K562 (cell line): ENCODE measurements around the gene UBA7. TPM values are rescaled to one million over a fixed set of nuclear protein-coding genes. Genes with fewer than 3 reads are reported as not detected.
A peak's percentile ranks its signal among the peaks of the same experiment; 100 is the strongest.

Experiments used
- ATAC-seq: fragments of 200-7000 bp; cut with Tn5 transposase; 3 replicates; pipeline ENCODE4 v1.9.1; 2020; ENCODE audit warnings: moderate library complexity
- BruUV-seq: library from RNA; stranded (reverse); fragments of 400-500 nt; replicated peaks from 2 replicates; lab custom pipeline; 2021; lab: Mats Ljungman, UMichigan
- CTCF ChIA-PET: fragments of 300-600 bp; formaldehyde crosslinking; extraction: SDS; loops from one replicate; lab custom pipeline; 2021; ENCODE audit warnings: low intra/inter-chr PET ratio; lab: Yijun Ruan, JAX
- POLR2A ChIA-PET: fragments of 300-600, 350-650 bp; sonication (Branson Sonifier 250); formaldehyde crosslinking; extraction: SDS; loops from one replicate; lab custom pipeline; 2021; ENCODE audit warnings: antibody characterized with exemption, inconsistent platforms; lab: Yijun Ruan, JAX
- DNase-seq, 4 experiments: peaks; one replicate each; pipeline versions ENCODE4 v3.0.0 to v3.0.0-alpha.2; 2011 to 2018; ENCODE audit warnings: low spot score in 3 of 4, mixed read lengths in 3 of 4; ENCODE audit errors: extremely low read depth in 1 of 4
- FAIRE-seq: peaks from 2 replicates; lab custom pipeline; 2011; peaks lifted over from hg19 to GRCh38; lab: Jason Lieb, UNC
- H2AFZ ChIP-seq: 2 replicates; pipeline ENCODE4 v1.6.0; 2011; ENCODE audit warnings: low read depth, low read length, control low read depth, inconsistent platforms
- H3K27ac ChIP-seq: fragments of 200-600 bp; 3 replicates; pipeline ENCODE4 v1.8.0; 2011; ENCODE audit warnings: low read depth, mild to moderate bottlenecking, control low read depth, inconsistent platforms, low read length, moderate library complexity, mixed read lengths; ENCODE audit errors: extremely low read depth
- H3K27me3 ChIP-seq, 2 experiments: fragments of 300-600 bp in 1 of 2; 2 replicates in 1 of 2; 3 replicates in 1 of 2; pipeline versions ENCODE4 v1.6.0 to v1.8.0; 2011; ENCODE audit warnings: inconsistent platforms in 2 of 2, low read length in 2 of 2, mild to moderate bottlenecking in 1 of 2, mixed read lengths in 1 of 2, moderate library complexity in 1 of 2; ENCODE audit not compliant: control insufficient read depth in 2 of 2, insufficient read depth in 2 of 2
- H3K36me3 ChIP-seq: fragments of 300-600 bp; 3 replicates; pipeline ENCODE4 v1.8.0; 2011; ENCODE audit warnings: mild to moderate bottlenecking, low read length, inconsistent platforms; ENCODE audit not compliant: control insufficient read depth, insufficient read depth
- H3K4me1 ChIP-seq, 2 experiments: fragments of 200-600 bp in 1 of 2; replicated peaks in 1 of 2; 2 replicates in 1 of 2; 3 replicates in 1 of 2; pipeline versions ENCODE4 v1.5.1 to v1.8.0; 2011; ENCODE audit warnings: inconsistent platforms in 2 of 2, low read length in 2 of 2, mild to moderate bottlenecking in 1 of 2, mixed read lengths in 1 of 2, moderate library complexity in 1 of 2; ENCODE audit not compliant: control insufficient read depth in 2 of 2, insufficient read depth in 2 of 2
- H3K4me2 ChIP-seq: 2 replicates; pipeline ENCODE4 v1.6.1; 2011; ENCODE audit warnings: low read length, control low read depth, inconsistent platforms, mixed read lengths; ENCODE audit not compliant: insufficient read depth
- H3K4me3 ChIP-seq: fragments of 200-600 bp; sonication (generic), shearing (Covaris generic); 2 replicates; pipeline ENCODE4 v1.5.1; 2016; ENCODE audit warnings: control low read depth, inconsistent platforms
- H3K79me2 ChIP-seq: fragments of 200-600 bp; 3 replicates; pipeline ENCODE4 v1.8.0; 2011; ENCODE audit warnings: low read length, inconsistent platforms; ENCODE audit not compliant: control insufficient read depth, insufficient read depth
- H3K9ac ChIP-seq, 2 experiments: 2 replicates each; pipeline versions ENCODE4 v1.6.0 to v1.6.1; 2011; ENCODE audit warnings: low read depth in 2 of 2, low read length in 2 of 2, control low read depth in 1 of 2, inconsistent platforms in 1 of 2, mild to moderate bottlenecking in 1 of 2, mixed read lengths in 1 of 2; ENCODE audit not compliant: insufficient read depth in 1 of 2
- H3K9me1 ChIP-seq: one replicate; pipeline ENCODE4 v1.6.0; 2011; ENCODE audit warnings: inconsistent platforms, mild to moderate bottlenecking, low read length, moderate library complexity; ENCODE audit not compliant: control insufficient read depth, insufficient read depth
- H3K9me3 ChIP-seq: replicated peaks from 2 replicates; pipeline ENCODE4 v1.5.1; 2011; ENCODE audit warnings: low read depth, low read length, inconsistent platforms; ENCODE audit not compliant: control insufficient read depth, insufficient read depth
- H4K20me1 ChIP-seq: replicated peaks from 2 replicates; pipeline ENCODE4 v1.6.1; 2011; ENCODE audit warnings: low read length, inconsistent platforms, mixed read lengths; ENCODE audit not compliant: control insufficient read depth, insufficient read depth
- HNRNPK ChIP-seq: fragments of 200-400 bp; formaldehyde crosslinking; IDR thresholded peaks from one replicate; pipeline ENCODE4 v1.6.1; 2018; ENCODE audit warnings: mild to moderate bottlenecking, low read depth, low read length; ENCODE audit not compliant: poor library complexity, severe bottlenecking
- NFIC ChIP-seq: fragments of 450-650 bp; IDR thresholded peaks from 2 replicates; pipeline ENCODE4 v1.6.1; 2017; ENCODE audit warnings: mild to moderate bottlenecking, inconsistent platforms
- NR0B1 ChIP-seq: fragments of 450-650 bp; IDR thresholded peaks from one replicate; pipeline ENCODE4 v1.6.1; 2018; ENCODE audit warnings: mild to moderate bottlenecking, moderate library complexity; ENCODE audit not compliant: partially characterized antibody
- PHB ChIP-seq: fragments of 250-450 bp; sonication (Bioruptor Pico); IDR thresholded peaks from 2 replicates; pipeline ENCODE4 v1.5.0; 2021
- POLR2G ChIP-seq: fragments of 200-400 bp; formaldehyde crosslinking; IDR thresholded peaks from 2 replicates; pipeline ENCODE4 v1.6.1; 2017; ENCODE audit warnings: low read depth, mild to moderate bottlenecking, antibody characterized with exemption, low read length, moderate library complexity
- SMARCE1 ChIP-seq: fragments of 450-650 bp; IDR thresholded peaks from 2 replicates; pipeline ENCODE4 v1.7.1; 2016; ENCODE audit warnings: mild to moderate bottlenecking
- UBTF ChIP-seq, 2 experiments: IDR thresholded peaks; 2 replicates each; pipeline ENCODE4 v1.6.1; 2012; ENCODE audit warnings: improper control_type of control experiment in 2 of 2, low read depth in 2 of 2, low read length in 2 of 2, borderline replicate concordance in 1 of 2
- ZKSCAN8 ChIP-seq: fragments of 200-800 bp; sonication (Bioruptor generic); IDR thresholded peaks from 2 replicates; pipeline ENCODE4 v1.6.1; 2016; ENCODE audit warnings: missing genetic modification characterization, missing compliant biosample characterization
- ZNF263 ChIP-seq: sonication (generic); formaldehyde crosslinking; IDR thresholded peaks from 2 replicates; pipeline ENCODE4 v1.8.0; 2022; ENCODE audit warnings: mild to moderate bottlenecking, missing genetic modification reagents, borderline replicate concordance
- WGBS: fragments of 100-300 bp; shearing (Covaris generic); methylation state at CpG from one replicate; pipeline ENCODE4 v1.1.6; 2016; ENCODE audit warnings: low coverage, mixed read lengths; ENCODE audit not compliant: insufficient coverage; ENCODE audit errors: missing lambda C conversion rate; 5-methylcytosine and 5-hydroxymethylcytosine counted together
- in situ Hi-C: fragments of 300-500 bp; cut with MboI; formaldehyde crosslinking; loops from 4 replicates; pipeline ENCODE4 v1.15.0; 2018; ENCODE audit warnings: inconsistent platforms, mixed read lengths
- intact Hi-C: fragments of 100-400 bp; cut with micrococcal nuclease; formaldehyde crosslinking; loops from 2 replicates; pipeline ENCODE4 v1.14.2; 2022
- polyA plus RNA-seq, 8 experiments: library from polyadenylated mRNA; depleted of rRNA in 4 of 8; stranded (reverse) in 5 of 8; unstranded in 3 of 8; fragments of >200 nt; fragmentation: Nextera tagmentation in 2 of 8; fragmentation: Illumina TruSeq in 1 of 8; extraction: Ambion mirVana in 2 of 8; extraction: Trizol in 1 of 8; gene quantifications; 2 replicates each; pipeline versions ENCODE4 v1.2.1 to v1.2.3, GENCODE V29; 2011 to 2014; ENCODE audit warnings: inconsistent platforms in 1 of 8, missing spikeins in 1 of 8
- total RNA-seq, 7 experiments: library from RNA; depleted of rRNA in 6 of 7; stranded (reverse); fragments of >200 nt in 6 of 7; fragmentation: Illumina TruSeq in 2 of 7; extraction: Trizol in 2 of 7; gene quantifications; 2 replicates each; pipeline versions ENCODE4 v1.2.1 to v1.2.3, GENCODE V29; 2011 to 2021; ENCODE audit warnings: low replicate concordance in 1 of 7

The UBA7 gene
- total and polyA plus RNA-seq, 9 of the 15 experiments (the other 6 are each of a cell fraction or from before 2014, with no cell fraction given): 0.17 to 3.3 (median 2.0) TPM

- TF ChIP-seq NR0B1 (no peak), PHB (CRISPR knock-in tag) (no peak), SMARCE1 (peak; percentile 35; the same call in 1 of the 2 replicates), UBTF (IDR thresholded peaks at IDR 0.05; ENCODE audit: borderline replicate concordance in 1 of 2, low read depth in 2 of 2, low read length in 2 of 2) (no peak)
Observed at GRCh38 chr3:49805897-49806701, 7.7 kb downstream of the UBA7 start (continued).

GRCh38 chr3:49805367-49805782, 8.4 kb downstream of the UBA7 start:
- no peak for ATAC-seq
- Histone ChIP-seq H3K4me2 (peak overlapping the region; percentile 53; the same call in 1 of the 2 replicates), H3K36me3 (peaks cover 9% of the 10 kb centered on the region; the same call in 2 of the 3 replicates), H4K20me1 (no peaks in the 10 kb centered on the region), H3K4me1 (peaks cover 43 to 64% of the 10 kb centered on the region in 2 experiments), H2AFZ (no peak overlapping the region), H3K9me1 (peaks cover 2% of the 10 kb centered on the region), H3K4me3 (no peak overlapping the region; the same call in 1 of the 2 replicates), H3K27ac (peak overlapping the region; percentile 75), H3K27me3 (no peaks in the 10 kb centered on the region), H3K79me2 (peaks cover 23% of the 10 kb centered on the region), H3K9ac (peak overlapping the region; percentile 46 to 85), H3K9me3 (no peaks in the 10 kb centered on the region)
- ChIA-PET POLR2A (interaction anchor here (0.6 to 2.4 kb wide), 5 partner anchors 8 to 696 kb away, joined by 3 to 10 read pairs (median 4); partner anchors contain the start of genes IP6K1 and UBA7), CTCF (interaction anchor here (0.9 kb wide), 1 partner anchor 34 kb away, joined by 3 read pairs; no protein-coding TSS in a partner anchor)
- TF ChIP-seq HNRNPK (no peak), POLR2G (0 out of 2 replicates have a peak, but pooled peaks have one; percentile 6), ZNF263 (CRISPR knock-in tag) (no peak), ZKSCAN8 (CRISPR knock-in tag) (0 out of 2 replicates have a peak, but pooled peaks have one; percentile 34), NFIC (no peak)
- DNase-seq: no peak
- intact Hi-C loops (no loop called here), in situ Hi-C loops (no loop called here)
- 58% methylated on average over 2 of the region's 3 CpGs for WGBS
- no peak for FAIRE-seq
- BruUV-seq: no TSS peak
